Measurements from ENCODE around the gene PIGR. TPM values are rescaled to one million over a fixed set of nuclear protein-coding genes. Genes with fewer than 3 reads are reported as not detected.

PIGR gene
- total RNA-seq, 1 donor from 2014 or later = 1.00 TPM

DNA sequence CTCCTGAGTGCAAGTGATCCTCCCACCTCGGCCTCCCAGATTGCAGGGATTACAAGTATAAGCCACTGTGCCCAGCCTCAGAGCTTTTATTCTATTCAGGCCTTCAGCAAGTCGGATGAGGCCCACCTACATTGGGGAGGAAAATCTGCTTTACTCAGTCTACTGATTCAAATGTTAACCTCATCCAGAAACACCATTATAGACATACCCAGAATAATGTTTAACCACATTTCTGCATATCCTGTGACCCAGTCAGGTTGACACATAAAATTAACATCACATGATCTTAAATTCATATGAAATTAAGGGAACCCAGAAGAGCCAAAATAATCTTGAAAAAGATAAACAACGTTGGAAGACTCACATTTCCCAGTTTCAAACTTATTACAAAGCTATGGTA is 66.0 kb downstream of the PIGR start:
- ChIA-PET POLR2A (interaction anchor here (0.5 kb wide), 1 partner anchor 104 kb away, joined by 4 read pairs; no protein-coding TSS in a partner anchor), CTCF (interaction anchor here (1.2 kb wide), 1 partner anchor 53 kb away, joined by 3 read pairs; no protein-coding TSS in a partner anchor)
- TF ChIP-seq, protein P1, sequence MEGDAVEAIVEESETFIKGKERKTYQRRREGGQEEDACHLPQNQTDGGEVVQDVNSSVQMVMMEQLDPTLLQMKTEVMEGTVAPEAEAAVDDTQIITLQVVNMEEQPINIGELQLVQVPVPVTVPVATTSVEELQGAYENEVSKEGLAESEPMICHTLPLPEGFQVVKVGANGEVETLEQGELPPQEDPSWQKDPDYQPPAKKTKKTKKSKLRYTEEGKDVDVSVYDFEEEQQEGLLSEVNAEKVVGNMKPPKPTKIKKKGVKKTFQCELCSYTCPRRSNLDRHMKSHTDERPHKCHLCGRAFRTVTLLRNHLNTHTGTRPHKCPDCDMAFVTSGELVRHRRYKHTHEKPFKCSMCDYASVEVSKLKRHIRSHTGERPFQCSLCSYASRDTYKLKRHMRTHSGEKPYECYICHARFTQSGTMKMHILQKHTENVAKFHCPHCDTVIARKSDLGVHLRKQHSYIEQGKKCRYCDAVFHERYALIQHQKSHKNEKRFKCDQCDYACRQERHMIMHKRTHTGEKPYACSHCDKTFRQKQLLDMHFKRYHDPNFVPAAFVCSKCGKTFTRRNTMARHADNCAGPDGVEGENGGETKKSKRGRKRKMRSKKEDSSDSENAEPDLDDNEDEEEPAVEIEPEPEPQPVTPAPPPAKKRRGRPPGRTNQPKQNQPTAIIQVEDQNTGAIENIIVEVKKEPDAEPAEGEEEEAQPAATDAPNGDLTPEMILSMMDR (IDR thresholded peaks at IDR 0.05) = no peak
- no peaks in the 10 kb centered on the region for H3K4me1 Mint-ChIP-seq
- DNase-seq (no peak), ATAC-seq (ENCODE audit: low read depth) (no peak)
- H3K27ac Mint-ChIP-seq = no peak overlapping the region
- no peak overlapping the region for H3K4me3 Mint-ChIP-seq
- H3K36me3 Mint-ChIP-seq (ENCODE audit: low read depth) = peaks cover 5% of the 10 kb centered on the region
- peaks cover under 1% of the 10 kb centered on the region for H3K27me3 Mint-ChIP-seq
- H3K9me3 Mint-ChIP-seq = peaks cover 19% of the 10 kb centered on the region
- intact Hi-C loops (cut with micrococcal nuclease) = no loop called here

Other genes starting within 250 kb of the PIGR start
- gene IL19, start 175.7 kb downstream of the PIGR start, total RNA-seq = not detected in 2 replicates
- 2.8 and 3.4 TPM in 2 replicates for gene IL10, start 174.0 kb downstream of the PIGR start, total RNA-seq
- not detected in 2 replicates for gene IL20, start 80.8 kb downstream of the PIGR start, total RNA-seq
- not detected in 2 replicates for gene IL24, start 49.0 kb downstream of the PIGR start, total RNA-seq
- 134 and 146 TPM in 2 replicates for gene FCMR, start 24.5 kb downstream of the PIGR start, total RNA-seq
- gene FCAMR, start 24.0 kb upstream of the PIGR start, total RNA-seq = not detected in 2 replicates
- 0.09 TPM in 1 of 2 replicates, not detected in the other for gene C1orf116, start 86.3 kb upstream of the PIGR start, total RNA-seq
- gene YOD1, start 104.7 kb upstream of the PIGR start, total RNA-seq = 9.1 and 10.8 TPM in 2 replicates
- gene PFKFB2, start 106.8 kb upstream of the PIGR start, total RNA-seq = 7.6 and 10.1 TPM in 2 replicates
- gene C4BPB, start 142.4 kb upstream of the PIGR start, total RNA-seq = 0.17 and 0.47 TPM in 2 replicates
- gene C4BPA, start 157.8 kb upstream of the PIGR start, total RNA-seq = not detected in 2 replicates